Suprapubic skin (tissue), 4 donors: ENCODE data around the gene SORCS2. TPM values are rescaled to one million over a fixed set of nuclear protein-coding genes. Genes with fewer than 3 reads are reported as not detected.

Experiments used
- DNase-seq, 2 donors: peaks; one replicate each; pipeline ENCODE4 v3.0.0-alpha.2; 2019; ENCODE audit warnings: low spot score in 2 of 2
- H3K27ac ChIP-seq: fragments of 200-600 bp; sonication (generic); one replicate; pipeline ENCODE4 v1.5.1; 2019
- H3K27me3 ChIP-seq: fragments of 200-600 bp; sonication (generic); one replicate; pipeline ENCODE4 v1.5.1; 2019
- H3K36me3 ChIP-seq: fragments of 200-600 bp; sonication (generic); one replicate; pipeline ENCODE4 v1.5.1; 2019
- H3K4me1 ChIP-seq: fragments of 200-600 bp; sonication (generic); one replicate; pipeline ENCODE4 v1.5.1; 2019
- H3K4me3 ChIP-seq: fragments of 200-600 bp; sonication (generic); one replicate; pipeline ENCODE4 v1.5.1; 2019; ENCODE audit warnings: mild to moderate bottlenecking
- H3K9me3 ChIP-seq: fragments of 200-600 bp; sonication (generic); one replicate; pipeline ENCODE4 v1.5.1; 2019
- EP300 ChIP-seq: sonication (generic); formaldehyde crosslinking; IDR thresholded peaks from one replicate; pipeline ENCODE4 v1.6.1; 2017; ENCODE audit warnings: antibody characterized with exemption
- POLR2A ChIP-seq, 2 donors: fragments of 450-650 bp; IDR thresholded peaks; one replicate each; pipeline ENCODE4 v1.6.1; 2017; ENCODE audit warnings: antibody characterized with exemption in 2 of 2, mild to moderate bottlenecking in 2 of 2, moderate library complexity in 2 of 2
- POLR2AphosphoS5 ChIP-seq, 3 donors: sonication (generic); formaldehyde crosslinking; IDR thresholded peaks; one replicate each; pipeline ENCODE4 v1.6.1; 2017; ENCODE audit warnings: antibody characterized with exemption in 3 of 3
- WGBS: methylation state at CpG from one replicate; pipeline ENCODE4 v1.1.5; 2018; 5-methylcytosine and 5-hydroxymethylcytosine counted together
- total RNA-seq, 4 donors: library from RNA; depleted of rRNA; stranded (reverse); fragments of >200 nt; gene quantifications; one replicate each; pipeline ENCODE4 v1.1.0, GENCODE V29; 2016
- TF ChIP-seq, protein P1 (sequence below), 2 donors: fragments of 200-600 bp in 1 of 2; fragments of 450-650 bp in 1 of 2; sonication (generic) in 1 of 2; IDR thresholded peaks; one replicate each; pipeline ENCODE4 v1.5.1; 2016 to 2019; ENCODE audit warnings: antibody characterized with exemption in 2 of 2, mild to moderate bottlenecking in 1 of 2, moderate library complexity in 1 of 2

Gene SORCS2
- total RNA-seq, 4 donors from 2014 or later = 0.94 to 4.6 (median 1.3) TPM

DNA sequence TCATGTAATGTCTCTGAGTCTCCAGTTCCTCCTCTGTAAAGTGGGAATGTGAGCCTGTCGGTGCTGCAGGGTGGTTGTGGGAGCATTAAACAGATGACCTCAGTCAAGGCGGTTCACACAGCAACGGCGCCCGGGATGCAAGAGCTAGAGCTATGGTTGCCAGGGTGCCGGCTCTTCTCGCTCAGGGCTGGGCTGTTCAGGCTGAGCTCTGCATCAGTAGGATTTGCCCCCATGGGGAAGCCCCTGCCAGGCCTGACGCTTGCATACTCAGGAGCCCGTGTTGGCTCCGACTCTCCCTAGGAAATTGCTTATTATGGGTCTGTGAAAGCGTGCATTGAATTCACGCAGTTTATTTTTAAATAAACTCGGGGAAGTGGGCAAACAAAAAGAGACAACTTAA is 175.1 kb downstream of the SORCS2 start:
- WGBS = 68% methylated on average over 11 of the region's 13 CpGs
- DNase-seq = no peak
- TF ChIP-seq, protein P1, sequence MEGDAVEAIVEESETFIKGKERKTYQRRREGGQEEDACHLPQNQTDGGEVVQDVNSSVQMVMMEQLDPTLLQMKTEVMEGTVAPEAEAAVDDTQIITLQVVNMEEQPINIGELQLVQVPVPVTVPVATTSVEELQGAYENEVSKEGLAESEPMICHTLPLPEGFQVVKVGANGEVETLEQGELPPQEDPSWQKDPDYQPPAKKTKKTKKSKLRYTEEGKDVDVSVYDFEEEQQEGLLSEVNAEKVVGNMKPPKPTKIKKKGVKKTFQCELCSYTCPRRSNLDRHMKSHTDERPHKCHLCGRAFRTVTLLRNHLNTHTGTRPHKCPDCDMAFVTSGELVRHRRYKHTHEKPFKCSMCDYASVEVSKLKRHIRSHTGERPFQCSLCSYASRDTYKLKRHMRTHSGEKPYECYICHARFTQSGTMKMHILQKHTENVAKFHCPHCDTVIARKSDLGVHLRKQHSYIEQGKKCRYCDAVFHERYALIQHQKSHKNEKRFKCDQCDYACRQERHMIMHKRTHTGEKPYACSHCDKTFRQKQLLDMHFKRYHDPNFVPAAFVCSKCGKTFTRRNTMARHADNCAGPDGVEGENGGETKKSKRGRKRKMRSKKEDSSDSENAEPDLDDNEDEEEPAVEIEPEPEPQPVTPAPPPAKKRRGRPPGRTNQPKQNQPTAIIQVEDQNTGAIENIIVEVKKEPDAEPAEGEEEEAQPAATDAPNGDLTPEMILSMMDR (IDR thresholded peaks at IDR 0.05) = no peak
- TF ChIP-seq POLR2AphosphoS5 (IDR thresholded peaks at IDR 0.05) = no peak
- TF ChIP-seq POLR2A (IDR thresholded peaks at IDR 0.05) = no peak
- no peak for TF ChIP-seq EP300
- Histone ChIP-seq H3K4me1 (peaks cover 10% of the 10 kb centered on the region), H3K27me3 (peaks cover 34% of the 10 kb centered on the region), H3K36me3 (no peaks in the 10 kb centered on the region), H3K4me3 (no peak overlapping the region), H3K9me3 (no peaks in the 10 kb centered on the region), H3K27ac (no peak overlapping the region)

DNA sequence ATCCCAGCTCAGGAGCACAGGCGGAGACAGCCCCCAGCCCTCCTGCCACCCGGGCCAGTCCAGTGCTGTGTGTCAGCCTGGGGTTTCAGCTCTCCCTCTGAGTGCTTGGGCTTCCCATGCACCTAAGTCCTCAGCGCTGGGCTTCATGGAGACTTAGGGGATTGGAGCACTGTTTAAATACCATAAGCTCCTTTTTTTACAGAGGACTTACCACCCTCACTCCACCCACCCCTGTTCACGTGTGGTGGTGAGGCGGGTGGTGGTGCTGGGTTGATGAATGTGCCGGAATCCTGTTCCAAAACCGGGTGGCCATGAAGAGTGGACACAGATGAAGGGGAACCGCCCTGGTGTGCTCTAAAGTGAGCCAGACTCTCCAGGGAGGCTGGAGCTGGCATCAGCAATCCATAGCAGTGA is 175.5 kb downstream of the SORCS2 start:
- peaks cover 10% of the 10 kb centered on the region for H3K4me1 ChIP-seq
- H3K9me3 ChIP-seq = no peaks in the 10 kb centered on the region
- no peak overlapping the region for H3K27ac ChIP-seq
- no peak for TF ChIP-seq EP300
- TF ChIP-seq, protein P1 (IDR thresholded peaks at IDR 0.05) = no peak
- no peak for TF ChIP-seq POLR2AphosphoS5 (IDR thresholded peaks at IDR 0.05)
- no peak for TF ChIP-seq POLR2A (IDR thresholded peaks at IDR 0.05)
- H3K4me3 ChIP-seq = no peak overlapping the region
- H3K27me3 ChIP-seq = peaks cover 34% of the 10 kb centered on the region
- no peaks in the 10 kb centered on the region for H3K36me3 ChIP-seq
- 78% methylated on average over 8 of the region's 8 CpGs for WGBS
- DNase-seq = no peak

DNA sequence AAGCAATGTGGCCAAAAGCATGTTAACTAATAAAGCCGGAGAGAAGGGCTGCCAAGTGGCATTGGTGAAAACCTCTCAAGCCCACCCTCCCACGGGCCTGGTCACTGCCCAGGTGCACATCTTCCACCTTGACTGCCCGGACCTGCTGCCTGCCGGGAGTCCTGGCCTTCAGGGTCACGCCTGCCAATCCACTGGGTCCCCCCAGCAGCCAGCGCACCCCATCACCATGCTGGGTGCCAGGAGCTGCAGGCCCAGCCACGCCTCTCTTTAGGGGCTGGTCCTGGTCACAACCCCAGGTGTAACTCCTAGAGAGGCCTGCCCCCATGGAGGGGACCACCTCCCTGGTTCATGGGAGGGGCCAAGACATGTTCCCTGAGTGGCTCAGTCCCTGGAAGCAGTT is 176.0 kb downstream of the SORCS2 start:
- Histone ChIP-seq H3K27me3 (peaks cover 34% of the 10 kb centered on the region), H3K36me3 (no peaks in the 10 kb centered on the region), H3K4me3 (no peak overlapping the region), H3K4me1 (peaks cover 10% of the 10 kb centered on the region), H3K9me3 (no peaks in the 10 kb centered on the region), H3K27ac (no peak overlapping the region)
- WGBS = 74% methylated on average over 5 of the region's 7 CpGs
- no peak for DNase-seq
- TF ChIP-seq POLR2A (IDR thresholded peaks at IDR 0.05) (no peak), EP300 (no peak), POLR2AphosphoS5 (IDR thresholded peaks at IDR 0.05) (no peak)
- TF ChIP-seq, protein P1 (IDR thresholded peaks at IDR 0.05) = no peak

DNA sequence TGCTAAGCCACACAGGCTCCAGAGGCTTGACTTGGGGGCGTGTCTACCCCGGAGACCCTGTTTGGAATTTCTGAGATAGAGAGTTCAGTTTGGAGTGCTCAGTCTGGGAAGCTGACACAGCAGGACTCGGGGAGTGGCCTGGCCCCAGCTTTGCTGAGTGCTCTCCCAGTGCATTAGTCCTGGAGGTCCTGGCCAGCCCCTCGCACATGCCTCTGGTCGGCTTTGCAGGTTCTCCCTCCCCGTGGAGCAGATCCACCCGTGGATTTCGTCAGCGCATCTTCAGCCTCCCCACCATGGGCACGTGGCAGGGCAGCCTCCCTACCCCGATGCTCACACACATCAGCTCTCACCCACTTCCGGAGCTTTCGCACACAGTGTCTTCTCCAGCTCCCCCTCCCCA is 177.2 kb downstream of the SORCS2 start:
- DNase-seq = no peak
- no peaks in the 10 kb centered on the region for H3K36me3 ChIP-seq
- no peaks in the 10 kb centered on the region for H3K9me3 ChIP-seq
- H3K4me3 ChIP-seq = no peak overlapping the region
- H3K27ac ChIP-seq = no peak overlapping the region
- TF ChIP-seq, protein P1 (IDR thresholded peaks at IDR 0.05) = no peak
- WGBS = 79% methylated on average over 10 of the region's 13 CpGs
- peaks cover 10% of the 10 kb centered on the region for H3K4me1 ChIP-seq
- H3K27me3 ChIP-seq = peaks cover 34% of the 10 kb centered on the region

DNA sequence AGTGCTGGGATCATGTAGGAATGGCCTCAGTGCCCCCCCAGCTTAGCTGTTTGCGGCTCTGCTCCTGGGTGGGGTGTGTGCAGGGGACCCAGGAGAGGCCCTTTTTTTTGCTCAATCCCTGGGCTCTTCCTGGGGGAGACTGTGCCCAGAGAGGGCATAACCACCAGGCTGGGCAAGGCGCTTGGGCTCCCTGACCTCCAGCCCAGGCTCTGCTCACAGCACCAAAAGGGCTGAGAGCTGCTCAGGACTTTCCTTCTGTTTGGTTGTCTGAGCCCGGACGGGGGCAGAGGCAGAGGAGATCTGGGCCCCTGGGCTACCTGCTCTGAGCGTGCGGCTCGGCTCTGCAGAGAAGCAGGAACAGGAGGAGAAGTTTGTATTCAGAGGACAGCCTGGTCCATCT is 177.7 kb downstream of the SORCS2 start:
- DNase-seq = no peak
- Histone ChIP-seq H3K4me3 (no peak overlapping the region), H3K4me1 (peaks cover 10% of the 10 kb centered on the region), H3K27me3 (peaks cover 30% of the 10 kb centered on the region), H3K36me3 (no peaks in the 10 kb centered on the region), H3K27ac (no peak overlapping the region), H3K9me3 (no peaks in the 10 kb centered on the region)
- no peak for TF ChIP-seq EP300
- TF ChIP-seq, protein P1 (IDR thresholded peaks at IDR 0.05) = no peak
- no peak for TF ChIP-seq POLR2A (IDR thresholded peaks at IDR 0.05)
- no peak for TF ChIP-seq POLR2AphosphoS5 (IDR thresholded peaks at IDR 0.05)
- 96% methylated on average over 6 of the region's 7 CpGs for WGBS
